Measurements from ENCODE around the gene MAPK8.

DNA sequence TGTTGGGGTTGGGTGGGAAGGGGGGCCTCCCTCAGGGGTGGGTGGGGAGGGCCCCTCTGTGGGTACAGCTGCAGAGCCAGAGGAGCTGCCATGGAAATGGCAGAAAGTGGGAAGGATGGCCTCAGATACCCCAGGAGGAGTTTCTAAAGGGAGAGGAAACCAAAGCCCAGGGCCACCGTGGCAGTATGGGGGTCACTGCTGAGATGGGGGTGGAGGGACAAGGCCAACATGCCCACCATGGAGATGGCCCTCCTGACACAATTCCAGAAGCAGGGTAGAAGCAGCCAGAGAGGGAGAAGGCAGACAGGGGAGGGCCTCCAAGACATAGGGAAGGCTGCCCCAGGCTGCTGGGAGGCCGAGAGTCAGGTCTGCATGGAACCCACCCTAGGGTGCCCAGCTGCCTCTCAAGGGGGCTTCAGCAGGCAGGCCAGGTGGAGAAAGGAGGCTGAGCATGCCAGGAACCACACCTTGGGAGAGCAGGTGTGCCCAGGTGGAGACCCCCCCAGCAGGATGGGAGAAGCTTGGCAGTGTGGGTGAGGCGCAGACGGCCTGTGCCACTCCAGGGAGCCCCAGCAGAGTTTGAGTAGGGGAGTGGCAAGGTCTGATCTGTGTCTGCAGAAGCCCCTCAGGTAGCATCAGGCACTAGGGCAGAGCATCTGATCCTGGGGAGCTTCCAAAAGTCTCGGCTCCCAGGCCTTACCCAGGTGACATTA, 151.6 kb downstream of the MAPK8 start:
- TF ChIP-seq LEF1 (IDR thresholded peaks at IDR 0.05; ENCODE audit: borderline replicate concordance) (no peak), BHLHE40 (IDR thresholded peaks at IDR 0.05; ENCODE audit: borderline replicate concordance) (no peak), HDGF (IDR thresholded peaks at IDR 0.05; ENCODE audit: borderline replicate concordance) (no peak), FOXA1 (IDR thresholded peaks at IDR 0.05) (no peak), FOXK2 (IDR thresholded peaks at IDR 0.05) (no peak), NFRKB (IDR thresholded peaks at IDR 0.05) (no peak), SP1 (IDR thresholded peaks at IDR 0.05) (no peak), TARDBP (IDR thresholded peaks at IDR 0.05) (no peak), FOXM1 (IDR thresholded peaks at IDR 0.05; ENCODE audit: borderline replicate concordance) (no peak), SUZ12 (IDR thresholded peaks at IDR 0.05) (no peak), CTBP1 (IDR thresholded peaks at IDR 0.05; ENCODE audit: borderline replicate concordance) (no peak), ZNF384 (IDR thresholded peaks at IDR 0.05) (no peak), L3MBTL2 (conservative IDR thresholded peaks at IDR 0.05) (no peak)
- TF ChIP-seq, protein P1, sequence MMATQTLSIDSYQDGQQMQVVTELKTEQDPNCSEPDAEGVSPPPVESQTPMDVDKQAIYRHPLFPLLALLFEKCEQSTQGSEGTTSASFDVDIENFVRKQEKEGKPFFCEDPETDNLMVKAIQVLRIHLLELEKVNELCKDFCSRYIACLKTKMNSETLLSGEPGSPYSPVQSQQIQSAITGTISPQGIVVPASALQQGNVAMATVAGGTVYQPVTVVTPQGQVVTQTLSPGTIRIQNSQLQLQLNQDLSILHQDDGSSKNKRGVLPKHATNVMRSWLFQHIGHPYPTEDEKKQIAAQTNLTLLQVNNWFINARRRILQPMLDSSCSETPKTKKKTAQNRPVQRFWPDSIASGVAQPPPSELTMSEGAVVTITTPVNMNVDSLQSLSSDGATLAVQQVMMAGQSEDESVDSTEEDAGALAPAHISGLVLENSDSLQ (IDR thresholded peaks at IDR 0.05): no peak
